Measurements from ENCODE around the gene GID4.

DNA sequence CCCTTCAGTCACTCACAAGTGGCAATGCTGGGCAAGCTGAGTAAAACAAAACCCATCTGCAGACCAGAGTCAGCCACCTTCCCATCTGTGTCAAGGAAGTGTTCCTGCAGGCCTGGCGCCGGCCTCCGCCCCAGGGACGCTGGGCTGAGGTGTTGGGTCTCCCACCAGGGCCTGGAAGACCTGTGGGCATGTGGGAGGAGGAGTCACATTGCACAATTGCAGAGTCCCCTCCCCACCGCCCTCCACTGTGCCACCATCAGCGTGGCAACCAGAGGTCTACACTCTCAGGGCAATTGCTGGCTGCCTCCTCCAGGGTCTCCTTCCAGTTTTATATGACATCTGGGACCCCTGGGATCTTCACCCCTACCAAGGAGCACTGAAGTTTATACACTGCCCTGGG lies 66.4 kb downstream of the GID4 start:
- TF ChIP-seq CTCF (IDR thresholded peaks at IDR 0.05): no peak
- TF ChIP-seq POLR2A (IDR thresholded peaks at IDR 0.05): no peak

Measured in right lobe of liver (tissue), 4 donors.